B cell (primary cell): ENCODE measurements around the gene ETFA. TPM values are rescaled to one million over a fixed set of nuclear protein-coding genes. Genes with fewer than 3 reads are reported as not detected.

ENCODE experiments used
- ATAC-seq: fragments of 200-7000 bp; cut with Tn5 transposase; one replicate; pipeline ENCODE4 v1.10.0; 2021; ENCODE audit warnings: low read depth, mild to moderate bottlenecking, moderate number of reproducible peaks, moderate library complexity
- CTCF ChIA-PET: fragments of 350-600 bp; sonication (Branson Sonifier 250); formaldehyde crosslinking; loops from one replicate; lab custom pipeline; 2021; ENCODE audit warnings: antibody characterized with exemption, inconsistent platforms; lab: Charles Lee
- POLR2A ChIA-PET: fragments of 350-600 bp; sonication (Branson Sonifier 250); formaldehyde crosslinking; loops from one replicate; lab custom pipeline; 2021; ENCODE audit warnings: antibody characterized with exemption; lab: Charles Lee
- DNase-seq: peaks from one replicate; pipeline ENCODE4 v3.0.0; 2013
- H2AFZ ChIP-seq: 2 replicates; pipeline ENCODE4 v1.6.1; 2012; ENCODE audit warnings: mild to moderate bottlenecking, low read depth, low read length; ENCODE audit not compliant: insufficient read depth, poor library complexity, severe bottlenecking
- H3K27ac ChIP-seq, 2 donors: 1 replicate in 1 of 2; 2 replicates in 1 of 2; pipeline ENCODE4 v1.5.1; 2012 to 2013; ENCODE audit warnings: low read length in 2 of 2, mild to moderate bottlenecking in 2 of 2, moderate library complexity in 1 of 2
- H3K27me3 ChIP-seq, 4 experiments: fragments of 200-600 bp in 1 of 4; sonication (generic) in 1 of 4; replicated peaks in 1 of 4; 1 replicate in 2 of 4; 2 replicates in 2 of 4; pipeline versions ENCODE4 v1.6.1 to v1.7.0; 2013 to 2016; ENCODE audit warnings: low read length in 3 of 4, mild to moderate bottlenecking in 2 of 4, mixed read lengths in 1 of 4, moderate library complexity in 1 of 4; ENCODE audit not compliant: insufficient read depth in 4 of 4, control insufficient read depth in 3 of 4; ENCODE audit errors: control extremely low read depth in 1 of 4
- H3K36me3 ChIP-seq, 2 experiments: replicated peaks in 1 of 2; 1 replicate in 1 of 2; 2 replicates in 1 of 2; pipeline versions ENCODE4 v1.6.1 to v1.7.1; 2013; ENCODE audit warnings: low read length in 1 of 2; ENCODE audit not compliant: insufficient read depth in 2 of 2, control insufficient read depth in 1 of 2; ENCODE audit errors: control extremely low read depth in 1 of 2, extremely low read depth in 1 of 2
- H3K4me1 ChIP-seq, 2 donors: fragments of 200-600 bp in 1 of 2; sonication (generic) in 1 of 2; 1 replicate in 1 of 2; 2 replicates in 1 of 2; pipeline versions ENCODE4 v1.5.1 to v1.6.1; 2013 to 2017; ENCODE audit warnings: low read length in 2 of 2; ENCODE audit not compliant: control insufficient read depth in 2 of 2, insufficient read depth in 2 of 2
- H3K4me2 ChIP-seq: replicated peaks from 2 replicates; pipeline ENCODE3; 2012; ENCODE audit warnings: mild to moderate bottlenecking, low read depth, low read length; ENCODE audit not compliant: poor library complexity, severe bottlenecking
- H3K4me3 ChIP-seq, 5 experiments: fragments of 200-600 bp in 1 of 5; sonication (generic) in 1 of 5; 1 replicate in 3 of 5; 2 replicates in 2 of 5; pipeline versions ENCODE4 v1.5.1 to v1.7.0; 2011 to 2016; ENCODE audit warnings: low read length in 4 of 5, mild to moderate bottlenecking in 4 of 5, low read depth in 2 of 5, control low read depth in 1 of 5, moderate library complexity in 1 of 5; ENCODE audit not compliant: insufficient read depth in 1 of 5; ENCODE audit errors: control extremely low read depth in 1 of 5, extremely low read depth in 1 of 5
- H3K79me2 ChIP-seq: fragments of 200-600 bp; sonication (generic); one replicate; pipeline ENCODE4 v1.6.0; 2016; ENCODE audit warnings: low read length; ENCODE audit not compliant: control insufficient read depth, insufficient read depth
- H3K9ac ChIP-seq: fragments of 200-600 bp; sonication (generic); 2 replicates; pipeline ENCODE4 v1.6.1; 2017; ENCODE audit warnings: mild to moderate bottlenecking, low read length, moderate library complexity
- H3K9me3 ChIP-seq, 3 donors: one replicate each; pipeline versions ENCODE4 v1.6.1 to v1.7.1; 2013; ENCODE audit warnings: low read length in 2 of 3; ENCODE audit not compliant: control insufficient read depth in 2 of 3, insufficient read depth in 1 of 3; ENCODE audit errors: control extremely low read depth in 1 of 3
- H4K20me1 ChIP-seq: 2 replicates; pipeline ENCODE4 v1.6.0; 2012; ENCODE audit warnings: mild to moderate bottlenecking, low read length; ENCODE audit not compliant: insufficient read depth, control insufficient read depth, poor library complexity, severe bottlenecking
- H3K27ac Mint-ChIP-seq: one replicate; pipeline ENCODE4 v1.8.0; 2021; ENCODE audit warnings: mixed read lengths
- H3K27me3 Mint-ChIP-seq: one replicate; pipeline ENCODE4 v1.8.0; 2021; ENCODE audit warnings: mixed read lengths
- H3K4me1 Mint-ChIP-seq: one replicate; pipeline ENCODE4 v1.8.0; 2021; ENCODE audit warnings: mixed read lengths
- H3K4me3 Mint-ChIP-seq: one replicate; pipeline ENCODE4 v1.8.0; 2021; ENCODE audit warnings: mixed read lengths
- H3K9me3 Mint-ChIP-seq: one replicate; pipeline ENCODE4 v1.8.0; 2022; ENCODE audit warnings: mixed read lengths; ENCODE audit not compliant: insufficient read depth
- EZH2 ChIP-seq: IDR thresholded peaks from 2 replicates; pipeline ENCODE4 v1.6.1; 2012; ENCODE audit warnings: borderline replicate concordance, low read depth, mild to moderate bottlenecking, moderate library complexity, low read length; ENCODE audit not compliant: insufficient read depth, poor library complexity, severe bottlenecking
- WGBS: methylation state at CpG from one replicate; pipeline ENCODE4 v1.1.5; 2013; ENCODE audit warnings: missing lambda C conversion rate; ENCODE audit not compliant: insufficient coverage; 5-methylcytosine and 5-hydroxymethylcytosine counted together
- intact Hi-C: fragments of 100-400 bp; cut with micrococcal nuclease; formaldehyde crosslinking; loops from one replicate; pipeline ENCODE4 v1.10.0; 2022
- polyA plus RNA-seq: library from polyadenylated mRNA; depleted of rRNA; stranded (reverse); fragments of >200 nt; gene quantifications from 2 replicates; pipeline ENCODE4 v1.2.3, GENCODE V29; 2012
- total RNA-seq, 2 donors: library from RNA; stranded (reverse); fragments of 120-200 nt in 1 of 2; gene quantifications; 1 replicate in 1 of 2; 2 replicates in 1 of 2; pipeline versions ENCODE4 v1.2.3 to v1.2.4, GENCODE V29; 2013 to 2022
- TF ChIP-seq, protein P1 (sequence below): fragments of 200-600 bp; IDR thresholded peaks from one replicate; pipeline ENCODE4 v1.8.0; 2022; ENCODE audit warnings: antibody characterized with exemption, mild to moderate bottlenecking

ETFA gene
- total and polyA plus RNA-seq, 2 donors (not counting 1 experiment from before 2014, with no cell fraction given) = 34.9 to 68.8 TPM

GRCh38 chr15:76203346-76204108 lies 107.7 kb downstream of the ETFA start:
- H3K36me3 ChIP-seq = peaks cover 0 to 4% of the 10 kb centered on the region in 2 experiments
- H3K27ac ChIP-seq = no peak overlapping the region
- 96% methylated on average over 21 of the region's 23 CpGs for WGBS
- DNase-seq (no peak), ATAC-seq (no peak)
- no peak for TF ChIP-seq EZH2
- TF ChIP-seq, protein P1, sequence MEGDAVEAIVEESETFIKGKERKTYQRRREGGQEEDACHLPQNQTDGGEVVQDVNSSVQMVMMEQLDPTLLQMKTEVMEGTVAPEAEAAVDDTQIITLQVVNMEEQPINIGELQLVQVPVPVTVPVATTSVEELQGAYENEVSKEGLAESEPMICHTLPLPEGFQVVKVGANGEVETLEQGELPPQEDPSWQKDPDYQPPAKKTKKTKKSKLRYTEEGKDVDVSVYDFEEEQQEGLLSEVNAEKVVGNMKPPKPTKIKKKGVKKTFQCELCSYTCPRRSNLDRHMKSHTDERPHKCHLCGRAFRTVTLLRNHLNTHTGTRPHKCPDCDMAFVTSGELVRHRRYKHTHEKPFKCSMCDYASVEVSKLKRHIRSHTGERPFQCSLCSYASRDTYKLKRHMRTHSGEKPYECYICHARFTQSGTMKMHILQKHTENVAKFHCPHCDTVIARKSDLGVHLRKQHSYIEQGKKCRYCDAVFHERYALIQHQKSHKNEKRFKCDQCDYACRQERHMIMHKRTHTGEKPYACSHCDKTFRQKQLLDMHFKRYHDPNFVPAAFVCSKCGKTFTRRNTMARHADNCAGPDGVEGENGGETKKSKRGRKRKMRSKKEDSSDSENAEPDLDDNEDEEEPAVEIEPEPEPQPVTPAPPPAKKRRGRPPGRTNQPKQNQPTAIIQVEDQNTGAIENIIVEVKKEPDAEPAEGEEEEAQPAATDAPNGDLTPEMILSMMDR = no peak
- no peak overlapping the region for H3K27ac Mint-ChIP-seq
- H3K9ac ChIP-seq = no peak overlapping the region
- no peaks in the 10 kb centered on the region for H3K4me1 Mint-ChIP-seq
- intact Hi-C loops = no loop called here
- H3K9me3 ChIP-seq = no peaks in the 10 kb centered on the region
- no peaks in the 10 kb centered on the region for H3K27me3 Mint-ChIP-seq
- no peaks in the 10 kb centered on the region for H3K9me3 Mint-ChIP-seq
- CTCF ChIA-PET = no interaction called here
- no peaks in the 10 kb centered on the region for H4K20me1 ChIP-seq
- H3K79me2 ChIP-seq = no peaks in the 10 kb centered on the region
- no peak overlapping the region for H3K4me2 ChIP-seq
- POLR2A ChIA-PET = no interaction called here
- no peak overlapping the region for H2AFZ ChIP-seq
- H3K4me1 ChIP-seq = no peaks in the 10 kb centered on the region
- H3K4me3 Mint-ChIP-seq = no peak overlapping the region
- H3K4me3 ChIP-seq = no peak overlapping the region
- H3K27me3 ChIP-seq = no peaks in the 10 kb centered on the region

GRCh38 chr15:76201536-76202255 lies 109.6 kb downstream of the ETFA start:
- no peak for DNase-seq
- no peaks in the 10 kb centered on the region for H3K9me3 Mint-ChIP-seq
- H3K4me1 ChIP-seq = peaks cover 0 to 13% of the 10 kb centered on the region in 2 donors
- H3K9me3 ChIP-seq = no peaks in the 10 kb centered on the region
- H3K4me3 ChIP-seq = no peak overlapping the region
- H3K27ac ChIP-seq = no peak overlapping the region
- ChIA-PET POLR2A (no interaction called here), CTCF (interaction anchor here (1.2 kb wide), 1 partner anchor 11 kb away, joined by 4 read pairs; no protein-coding TSS in a partner anchor)
- no peak overlapping the region for H2AFZ ChIP-seq
- H3K4me1 Mint-ChIP-seq = peaks cover 14% of the 10 kb centered on the region
- no peak overlapping the region for H3K27ac Mint-ChIP-seq
- no peaks in the 10 kb centered on the region for H3K36me3 ChIP-seq
- H3K4me3 Mint-ChIP-seq = no peak overlapping the region
- no peaks in the 10 kb centered on the region for H3K27me3 Mint-ChIP-seq
- WGBS = 94% methylated on average over 2 of the region's 6 CpGs
- no peak for ATAC-seq
- TF ChIP-seq EZH2 = no peak
- TF ChIP-seq, protein P1 = no peak
- H4K20me1 ChIP-seq = no peaks in the 10 kb centered on the region
- H3K27me3 ChIP-seq = no peaks in the 10 kb centered on the region
- intact Hi-C loops = no loop called here
- H3K79me2 ChIP-seq = no peaks in the 10 kb centered on the region
- no peak overlapping the region for H3K9ac ChIP-seq
- no peak overlapping the region for H3K4me2 ChIP-seq
